Activated CD8-positive, alpha-beta memory T cell treated with anti-CD3 and anti-CD28 coated beads, Interleukin-2, amount 50 U/mL, for 1 hour (primary cell): Measurements from ENCODE around the gene PYM1.
"Not testable (repeated sequence)": the region's sequence is repeated elsewhere in the genome, so short reads cannot be mapped to it uniquely, and the experiment has no call there.

Experiments used
- DNase-seq: peaks from one replicate; pipeline ENCODE4 v3.0.0-alpha.2; 2020; ENCODE audit errors: extremely low read depth

The PYM1 gene

DNA sequence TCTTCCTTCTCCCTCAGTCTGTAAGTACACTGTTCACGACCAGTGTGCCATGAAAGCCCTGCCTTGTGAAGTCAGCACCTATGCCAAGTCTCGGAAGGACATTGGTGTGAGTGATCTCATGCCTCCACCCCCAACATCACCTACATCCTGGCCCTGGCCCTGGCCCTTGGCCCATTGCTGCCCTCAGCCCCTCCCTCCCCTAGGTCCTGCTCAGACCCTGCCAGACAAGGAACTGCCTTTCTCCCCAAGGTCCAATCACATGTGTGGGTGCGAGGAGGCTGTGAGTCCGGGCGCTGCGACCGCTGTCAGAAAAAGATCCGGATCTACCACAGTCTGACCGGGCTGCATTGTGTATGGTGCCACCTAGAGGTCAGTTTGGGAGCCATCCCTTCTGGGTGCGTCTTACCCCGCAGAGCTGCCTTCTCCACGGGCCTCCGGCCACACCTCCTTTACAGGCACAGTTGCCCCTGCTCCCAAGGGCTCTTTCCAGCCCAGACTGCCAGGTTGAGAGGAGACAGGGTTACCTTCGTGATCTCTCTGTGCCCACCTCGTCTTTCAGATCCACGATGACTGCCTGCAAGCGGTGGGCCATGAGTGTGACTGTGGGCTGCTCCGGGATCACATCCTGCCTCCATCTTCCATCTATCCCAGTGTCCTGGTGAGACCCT is 12.5 kb upstream of the PYM1 start:
- DNase-seq: peak; percentile 64

DNA sequence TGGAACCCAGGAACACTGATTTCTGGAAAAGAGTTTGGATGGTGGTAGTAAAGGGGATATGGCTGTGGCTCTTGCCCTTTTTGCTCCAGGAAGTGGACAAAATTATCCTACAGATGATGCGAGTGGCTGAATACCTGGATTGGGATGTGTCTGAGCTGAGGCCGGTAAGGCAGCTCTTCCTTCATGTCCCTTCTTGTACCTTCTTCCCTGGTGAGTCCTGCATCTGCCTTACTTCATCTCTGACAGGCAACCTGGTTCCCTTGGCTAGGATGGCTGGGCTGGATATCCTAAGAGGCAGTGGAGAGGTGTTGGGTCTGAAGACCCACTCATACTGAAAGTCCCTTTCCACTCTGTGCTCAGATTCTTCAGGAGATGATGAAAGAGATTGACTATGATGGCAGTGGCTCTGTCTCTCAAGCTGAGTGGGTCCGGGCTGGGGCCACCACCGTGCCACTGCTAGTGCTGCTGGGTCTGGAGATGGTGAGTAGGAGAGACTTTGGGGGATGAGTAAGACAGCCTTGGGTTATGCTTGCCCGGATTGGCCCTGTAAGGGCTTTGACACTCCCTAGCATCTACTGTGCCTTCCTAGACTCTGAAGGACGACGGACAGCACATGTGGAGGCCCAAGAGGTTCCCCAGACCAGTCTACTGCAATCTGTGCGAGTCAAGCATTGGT is 11.3 kb upstream of the PYM1 start:
- no peak for DNase-seq

DNA sequence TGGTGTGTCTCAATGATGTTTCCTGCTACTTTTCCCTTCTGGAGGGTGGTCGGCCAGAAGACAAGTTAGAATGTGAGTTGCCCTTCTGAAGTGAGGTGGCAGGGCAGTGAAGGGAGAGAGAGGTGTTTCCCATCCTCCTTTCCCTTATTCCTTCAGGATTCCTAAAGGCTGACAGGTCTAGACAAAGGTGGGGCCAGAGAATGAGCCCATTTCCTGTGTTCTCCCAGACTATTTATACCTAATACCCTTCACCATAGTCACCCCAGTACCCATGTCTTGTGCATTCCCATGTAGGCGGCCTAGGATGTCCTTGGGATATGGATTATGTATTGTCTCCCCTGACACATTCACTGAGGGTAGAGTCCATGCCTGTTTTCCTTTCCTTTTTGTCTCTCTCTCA is 10.3 kb upstream of the PYM1 start:
- DNase-seq: no peak

DNA sequence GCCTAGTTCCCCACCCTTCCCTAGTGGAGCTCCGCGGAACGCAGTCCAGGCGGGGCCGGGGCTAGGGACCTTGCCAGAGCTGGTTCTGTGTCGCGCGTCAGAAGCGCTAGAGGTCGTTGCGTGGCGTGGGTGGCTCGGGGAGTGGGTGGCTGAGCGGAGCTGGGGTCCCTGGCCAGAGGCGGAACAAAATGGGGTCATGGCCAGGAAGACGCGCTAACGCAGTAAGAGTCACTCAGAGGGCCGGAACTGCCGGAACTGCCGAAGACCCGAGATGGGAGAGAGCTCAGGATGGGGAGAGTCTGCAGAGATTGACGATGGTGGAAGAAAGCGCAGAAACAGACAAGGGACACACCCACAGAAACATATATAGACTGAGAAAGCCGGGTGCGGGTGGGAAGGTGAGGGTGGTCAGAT is 8.1 kb upstream of the PYM1 start:
- DNase-seq: no peak

DNA sequence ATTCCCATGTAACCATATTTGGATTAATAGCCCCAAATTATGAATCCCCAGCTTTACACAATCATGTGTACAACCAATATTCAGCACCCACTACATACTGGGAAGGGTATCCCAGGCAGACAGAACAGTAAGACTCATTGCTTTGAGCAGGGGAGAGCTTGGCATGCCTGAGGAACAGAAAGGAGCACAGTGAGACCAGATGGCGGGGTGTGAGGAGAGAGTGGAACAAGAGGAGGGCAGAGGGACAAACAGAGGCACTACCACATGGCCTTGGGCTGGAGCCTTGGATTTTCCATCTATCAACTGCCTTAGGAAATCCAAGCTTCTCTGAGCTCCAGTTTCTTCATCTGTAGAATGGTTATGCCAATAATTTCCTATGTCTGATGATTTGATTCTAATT is 7.1 kb upstream of the PYM1 start:
- DNase-seq: no peak

DNA sequence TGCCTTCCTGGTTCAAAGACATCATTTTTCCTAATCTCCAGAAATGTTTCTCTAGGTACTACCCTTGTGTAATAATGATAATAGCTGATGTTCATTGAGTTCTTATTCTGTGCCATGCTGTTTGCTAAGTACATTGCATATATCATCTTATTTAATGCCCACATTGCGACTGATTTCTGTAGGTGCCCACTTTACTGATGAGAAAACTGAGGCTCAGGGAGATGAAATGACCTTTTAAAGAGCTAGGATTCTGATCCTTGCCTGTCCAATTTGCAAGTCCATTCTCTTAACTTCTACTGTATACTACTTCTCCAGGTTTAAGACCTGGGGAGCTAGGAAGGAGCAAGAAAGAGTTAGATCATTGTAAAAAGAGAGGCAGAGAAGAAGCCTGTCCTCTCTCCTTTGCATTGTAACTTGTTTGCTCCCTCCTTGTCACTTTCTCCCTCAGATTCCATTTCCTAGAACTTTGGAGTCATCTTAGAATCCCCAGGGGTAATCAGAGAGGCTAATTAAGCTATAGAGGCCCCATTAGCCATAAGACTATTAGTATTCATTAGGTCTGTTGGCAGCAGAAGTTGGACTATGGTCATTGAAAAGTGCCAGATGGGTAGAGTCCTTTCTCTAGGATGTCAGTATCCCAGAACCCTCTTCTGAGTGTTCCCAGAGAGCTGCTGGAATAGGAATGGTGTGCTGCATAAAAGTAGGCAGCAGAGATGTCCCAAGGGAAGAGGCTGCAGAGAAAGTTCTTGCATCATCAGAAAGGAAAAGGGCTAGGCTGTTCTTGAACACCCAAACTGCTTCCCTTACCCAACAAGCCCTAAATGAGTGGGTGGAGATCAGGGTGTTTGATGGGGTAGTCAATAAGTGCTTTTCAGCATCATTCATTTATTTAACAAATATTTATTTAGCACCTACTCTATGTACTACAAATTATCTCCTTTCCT is 6.4 kb upstream of the PYM1 start:
- no peak for DNase-seq

DNA sequence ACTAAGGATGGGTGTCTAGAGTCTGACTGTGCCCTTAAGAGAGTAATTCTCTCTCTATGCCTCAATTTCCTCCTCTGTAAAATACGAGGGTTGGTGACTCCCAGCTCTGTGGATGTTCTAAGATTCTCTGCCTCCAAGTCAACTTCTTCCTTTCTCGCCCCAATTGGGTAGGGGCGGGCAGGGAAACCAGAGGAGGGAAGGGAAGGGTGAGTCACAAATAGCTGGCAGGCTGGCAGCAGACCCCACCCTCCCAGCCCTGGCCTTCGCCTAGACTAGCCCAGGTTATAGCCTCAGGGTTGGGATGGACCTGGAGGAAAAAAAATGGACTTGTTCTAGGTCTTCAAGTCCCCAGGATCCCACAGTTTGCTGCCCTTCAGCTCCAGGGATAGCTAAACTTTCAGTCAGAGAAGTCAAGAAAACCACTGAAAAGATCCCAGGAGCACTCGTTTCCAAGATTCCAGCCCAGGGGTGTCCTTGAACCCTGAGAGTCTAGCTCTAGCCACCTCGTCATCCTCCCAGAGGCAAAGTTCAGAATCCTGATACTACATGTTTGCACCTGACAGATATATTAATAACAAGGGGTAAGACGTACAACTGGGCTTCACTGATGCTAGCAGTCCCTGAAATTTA is 5.6 kb upstream of the PYM1 start:
- no peak for DNase-seq

DNA sequence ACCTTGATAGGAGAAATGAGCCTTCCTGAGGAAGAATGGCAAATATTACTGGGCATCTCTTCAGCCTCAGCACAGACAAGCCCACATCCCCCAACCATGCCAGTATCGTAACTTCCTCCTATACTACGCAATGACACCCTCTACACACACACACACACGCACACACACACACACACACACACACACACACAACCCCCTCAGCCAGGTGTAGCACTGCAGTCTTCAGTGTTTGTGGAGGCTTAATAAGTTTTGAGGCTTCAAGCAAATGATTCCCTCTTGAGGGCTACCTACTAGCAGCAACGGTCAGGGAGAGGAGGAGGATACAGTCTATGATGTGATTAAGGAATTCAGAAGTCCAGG is 4.8 kb upstream of the PYM1 start:
- DNase-seq: no peak

DNA sequence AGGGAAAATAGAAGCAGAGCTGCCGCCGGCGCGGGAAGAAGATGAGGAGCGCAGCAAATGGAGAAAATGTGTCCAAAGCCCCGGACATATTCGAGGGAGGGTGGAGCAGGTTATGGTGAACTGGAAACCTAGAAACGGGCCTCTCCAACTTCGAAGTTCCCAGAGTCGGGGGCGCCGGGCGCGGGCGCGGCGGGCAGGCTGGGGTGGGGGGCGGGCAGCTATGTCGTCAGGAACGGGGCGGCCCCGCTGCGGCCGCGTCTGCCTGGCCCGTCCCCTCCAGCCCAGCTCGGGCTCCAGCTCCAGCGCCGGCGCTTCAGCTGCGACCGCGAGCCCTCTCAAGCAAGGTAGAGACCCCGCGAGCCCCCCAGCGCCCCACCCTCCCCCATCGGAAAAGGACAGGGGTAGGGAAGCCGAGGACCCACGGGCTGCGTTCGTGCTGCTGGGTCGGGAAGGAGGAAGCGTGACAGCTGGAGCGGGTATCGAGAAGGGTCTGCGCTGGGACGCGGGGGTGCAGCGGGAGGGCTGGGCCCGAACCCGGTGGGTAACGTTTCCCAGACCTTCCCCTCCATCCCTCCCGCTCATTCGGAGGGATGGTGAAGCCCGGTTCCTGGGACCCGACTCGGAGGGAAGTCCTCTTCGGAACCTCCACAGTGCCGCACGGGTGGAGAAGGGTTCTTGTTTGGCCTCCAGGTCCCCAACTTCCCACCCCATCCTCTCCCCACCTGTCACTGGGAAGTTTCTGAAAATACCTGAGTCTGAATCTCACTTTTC is 4.3 kb upstream of the PYM1 start:
- no peak for DNase-seq

DNA sequence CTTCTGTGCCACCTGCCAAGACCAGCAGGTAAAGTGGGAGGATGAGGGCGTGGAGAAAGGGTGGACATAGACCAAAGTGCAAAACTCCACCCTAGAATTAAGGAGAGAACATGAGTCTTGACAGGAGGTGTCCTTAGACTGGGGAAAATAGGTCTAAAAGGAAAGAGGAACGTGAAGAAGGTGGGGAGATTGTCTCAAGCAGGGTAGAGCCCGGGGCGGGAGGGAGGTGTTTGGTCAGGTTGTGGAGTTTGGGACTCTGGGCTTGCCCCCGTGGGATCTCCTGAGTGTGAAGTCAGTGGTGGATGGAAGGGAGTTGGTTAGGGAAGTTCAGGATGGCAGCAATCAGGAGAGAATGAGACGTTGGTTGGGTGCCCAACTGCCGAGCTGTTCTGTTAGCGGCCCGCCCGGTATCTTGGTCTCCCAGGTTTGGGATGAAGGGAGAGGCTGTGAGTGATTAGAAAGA is 3.7 kb upstream of the PYM1 start:
- DNase-seq: no peak

DNA sequence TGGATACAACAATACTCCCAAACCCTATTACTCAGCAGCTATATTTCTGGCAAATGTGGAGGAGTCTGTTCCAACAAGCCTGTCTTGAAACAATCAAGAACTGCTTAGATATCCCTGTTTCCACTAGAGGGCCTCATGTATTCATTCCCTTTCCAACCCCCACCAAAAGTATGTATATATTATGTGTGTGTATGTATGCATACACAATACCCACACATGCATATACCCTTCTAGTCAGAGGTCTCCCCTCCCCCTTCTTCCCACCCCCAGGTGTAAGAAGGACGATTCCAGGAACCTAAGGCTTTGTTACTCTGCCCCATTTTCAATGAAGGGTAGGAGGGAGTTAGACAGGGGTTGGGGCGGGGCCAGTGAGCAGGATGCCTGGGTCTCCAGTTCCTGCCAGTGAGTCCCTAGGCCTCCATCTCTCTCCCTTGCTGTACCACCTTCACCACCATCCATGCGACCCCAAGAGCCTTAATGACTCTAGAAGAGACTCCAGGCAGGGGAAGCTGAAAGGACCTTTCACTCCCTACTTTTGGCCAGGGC is 3.1 kb upstream of the PYM1 start, which contains the start of gene DGKA:
DGKA (plus strand) TSS at position 392 of the 546 bp plus-strand sequence. CDS start 5,342 bp downstream, outside the sequence.
- no peak for DNase-seq

DNA sequence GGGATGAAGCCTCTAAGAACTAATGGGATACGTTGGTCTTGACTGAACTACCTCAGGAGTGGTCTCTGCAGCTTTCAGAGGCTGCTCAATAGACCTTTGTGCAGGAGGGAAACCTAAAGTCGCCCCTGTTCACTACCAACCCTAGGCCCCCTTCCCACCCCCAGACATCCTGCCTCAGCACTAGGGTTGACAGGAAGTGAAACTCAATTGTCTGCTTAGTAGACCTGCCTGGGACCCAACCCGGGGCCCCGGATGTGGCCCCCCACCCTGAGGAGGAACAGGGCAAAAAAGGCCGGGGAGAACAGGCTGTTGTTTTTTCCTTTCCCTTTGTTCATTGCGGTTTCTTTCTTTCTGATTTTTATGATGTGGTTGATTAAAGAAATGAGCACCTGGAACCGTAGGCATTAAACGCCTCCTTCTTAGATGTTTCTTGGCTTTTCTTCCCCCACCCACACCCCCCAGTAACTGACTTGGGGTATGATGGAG is 1.7 kb upstream of the PYM1 start:
- DNase-seq: peak; percentile 67

DNA sequence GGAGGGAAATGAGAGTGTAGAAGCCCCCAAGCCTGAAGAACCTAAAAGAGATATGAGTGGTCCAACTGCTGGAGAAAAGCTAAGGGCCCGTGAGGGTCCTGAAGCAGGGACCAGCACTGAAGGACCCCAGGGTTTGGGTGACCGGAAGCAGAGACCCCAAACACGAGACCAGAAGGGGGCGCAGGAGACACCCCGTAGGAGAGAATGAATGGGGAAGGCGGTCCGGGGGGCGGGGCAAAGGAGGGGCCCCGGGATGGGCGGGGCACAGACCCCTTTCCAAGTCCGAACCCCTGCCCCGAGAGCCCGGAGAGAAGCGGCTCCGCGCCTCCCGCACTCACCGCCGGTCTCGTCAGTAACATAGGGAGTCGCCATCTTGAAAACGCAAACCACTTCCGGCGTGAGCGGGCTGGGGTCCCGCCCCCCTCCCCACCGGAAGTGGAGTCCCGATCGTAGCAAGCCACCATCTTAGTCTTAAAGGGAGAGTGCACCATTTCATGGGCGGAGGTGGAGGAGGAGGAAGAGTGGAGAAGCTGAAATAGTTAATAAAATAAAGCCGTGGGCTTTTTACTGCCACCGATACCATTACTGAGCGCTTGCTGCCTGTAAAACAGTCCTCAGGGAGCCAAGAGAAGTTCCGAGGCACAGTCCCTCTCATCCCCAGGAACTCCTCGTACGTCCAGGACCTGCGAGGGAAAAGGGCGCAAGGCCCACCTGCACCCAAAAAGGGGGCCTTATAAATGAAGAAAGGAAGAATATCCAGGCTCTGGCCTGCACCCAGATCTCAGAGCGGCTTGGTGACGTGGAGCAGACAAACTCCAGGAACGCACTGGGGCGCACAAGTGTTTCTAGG is 731 bp downstream of the PYM1 start:
- peak; percentile 63 for DNase-seq

DNA sequence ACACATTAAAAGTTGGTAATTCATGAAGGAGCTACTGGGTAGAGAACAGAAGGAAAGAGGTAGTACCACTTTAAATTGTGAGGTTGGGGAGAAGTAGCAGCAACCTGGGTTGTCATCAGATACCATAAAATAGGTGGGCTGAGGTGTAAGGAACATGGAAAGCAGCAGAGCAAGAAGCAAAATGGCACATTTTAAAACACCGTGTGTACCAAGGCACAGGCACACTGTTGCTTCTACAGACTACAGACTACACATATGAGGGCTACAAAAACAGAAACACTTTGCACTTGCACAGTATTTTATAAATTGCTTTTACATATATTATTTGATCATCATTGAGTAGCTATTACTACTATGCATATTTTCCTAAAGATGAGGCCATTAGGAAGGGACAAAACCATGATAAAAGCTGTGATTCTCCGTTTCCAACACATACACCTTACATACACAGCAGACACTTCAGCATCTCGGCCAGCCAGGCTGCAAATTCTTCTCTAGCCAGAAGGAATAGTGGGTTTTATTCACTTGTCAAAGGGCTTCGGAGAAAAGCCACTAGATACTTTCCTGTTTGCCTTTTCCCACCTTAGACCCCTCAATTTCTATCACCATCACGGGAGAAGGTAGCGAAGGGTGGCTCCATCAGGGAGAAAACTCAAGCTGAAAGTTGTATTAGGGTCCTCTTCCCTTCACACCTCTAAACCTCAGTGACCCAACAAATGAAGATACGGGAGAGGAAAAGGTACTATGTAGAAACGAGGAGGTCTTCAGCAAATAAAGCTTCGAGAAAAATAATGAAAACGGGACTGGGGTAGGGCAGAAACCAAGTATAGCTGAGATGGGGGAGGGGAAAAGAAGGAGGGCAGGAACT is 1.6 kb downstream of the PYM1 start:
- DNase-seq: no peak

DNA sequence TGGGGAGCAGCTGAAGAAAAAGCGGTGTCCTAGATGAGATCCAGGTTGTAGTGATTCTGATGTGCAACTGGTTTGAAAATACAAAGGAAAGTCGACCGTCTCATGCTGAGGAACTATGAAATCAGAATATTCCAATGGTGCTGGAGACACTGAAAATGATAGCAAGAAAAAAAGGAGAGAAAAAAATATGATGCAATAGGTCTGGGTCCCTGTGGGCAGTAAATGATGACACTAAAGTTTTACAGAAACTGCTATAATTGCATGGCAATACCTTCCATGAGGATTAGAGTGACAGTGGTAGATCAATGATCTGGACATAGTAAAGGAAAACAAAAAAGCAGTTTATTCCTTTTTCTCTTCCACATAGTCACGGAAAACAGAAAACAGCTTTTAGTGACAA is 2.3 kb downstream of the PYM1 start:
- DNase-seq: no peak

DNA sequence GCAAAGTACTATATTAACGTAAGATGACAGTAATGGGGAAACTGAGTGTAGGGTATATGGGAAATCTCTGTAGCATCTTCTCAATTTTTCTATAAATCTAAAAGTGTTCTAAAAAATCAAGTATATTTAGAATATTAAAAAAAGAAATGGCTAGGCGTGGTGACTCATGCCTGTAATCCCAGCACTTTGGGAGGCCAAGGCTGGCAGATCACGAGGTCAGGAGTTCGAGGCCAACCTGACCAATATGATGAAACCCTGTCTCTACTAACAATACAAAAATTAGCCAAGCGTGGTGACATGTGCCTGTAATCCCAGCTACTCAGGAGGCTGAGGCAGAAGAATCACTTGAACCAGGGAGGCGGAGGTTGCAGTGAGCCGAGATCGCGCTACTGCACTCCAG is 4.0 kb downstream of the PYM1 start:
- DNase-seq: not testable (repeated sequence)

DNA sequence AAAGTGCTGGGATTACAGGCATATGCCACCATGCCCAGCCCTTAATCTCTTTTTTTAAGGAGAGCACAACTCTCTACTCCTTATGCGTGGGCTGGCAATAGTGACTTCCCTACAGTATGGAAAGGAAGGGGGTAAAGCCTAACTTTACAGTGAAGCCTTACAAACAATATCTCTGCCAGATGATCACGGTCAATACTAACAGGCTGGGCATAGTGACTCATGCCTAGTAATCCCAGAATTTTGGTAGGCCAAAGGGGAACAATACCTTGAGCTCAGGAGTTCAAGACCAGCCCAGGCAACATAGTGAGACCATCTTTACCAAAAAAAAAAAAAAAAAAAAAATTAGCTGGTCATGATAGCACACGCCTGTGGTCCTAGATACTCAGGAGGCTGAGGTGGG is 5.6 kb downstream of the PYM1 start:
- no peak for DNase-seq

DNA sequence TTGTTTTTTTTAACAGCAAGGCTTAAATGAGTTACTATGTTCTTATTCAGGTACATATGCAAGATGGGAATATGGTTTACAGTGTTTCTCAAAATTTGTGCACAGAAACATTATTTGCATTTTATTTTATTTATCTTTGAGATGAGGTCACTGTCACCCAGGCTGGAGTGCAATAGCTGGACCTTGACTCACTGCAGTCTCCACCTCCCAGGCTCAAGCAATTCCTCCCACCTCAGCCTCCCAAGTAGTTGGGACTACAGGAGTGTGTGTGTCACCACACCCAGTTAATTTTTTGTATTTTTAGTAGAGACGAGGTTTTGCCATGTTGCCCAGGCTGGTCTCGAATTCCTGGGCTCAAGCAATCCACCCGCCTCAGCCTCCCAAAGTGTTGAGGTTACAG is 8.7 kb downstream of the PYM1 start:
- not testable (repeated sequence) for DNase-seq

DNA sequence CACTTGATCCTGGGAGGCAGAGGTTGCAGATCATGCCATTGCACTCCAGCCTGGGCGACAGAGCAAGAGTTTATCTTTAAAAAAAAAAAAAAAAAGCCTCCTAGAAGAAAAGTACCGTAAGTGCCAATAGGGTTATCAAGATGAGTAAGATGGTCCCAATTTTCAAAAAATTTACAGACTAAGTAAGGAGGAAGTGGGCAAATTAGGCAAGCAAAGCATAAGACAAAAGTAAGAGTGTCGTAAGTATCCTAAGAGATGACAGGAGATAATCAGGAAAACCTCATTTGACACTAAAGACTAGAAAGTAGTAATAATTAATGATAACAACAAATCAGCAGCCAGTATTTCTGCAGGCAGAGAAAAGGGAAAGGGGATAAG is 12.2 kb downstream of the PYM1 start:
- DNase-seq: no peak
